H9 (cell line): ENCODE data around the gene SLC7A5. TPM values are rescaled to one million over a fixed set of nuclear protein-coding genes. Genes with fewer than 3 reads are reported as not detected.
"Not testable (repeated sequence)": the region's sequence is repeated elsewhere in the genome, so short reads cannot be mapped to it uniquely, and the experiment has no call there.

Experiments used
- DNase-seq: peaks from one replicate; pipeline ENCODE4 v3.0.0-alpha.2; 2017
- H2AFZ ChIP-seq: one replicate; pipeline ENCODE4 v1.6.1; 2013; ENCODE audit warnings: mild to moderate bottlenecking, low read length, control low read depth, moderate library complexity
- H2AK5ac ChIP-seq: 2 replicates; pipeline ENCODE4 v1.6.1; 2013; ENCODE audit warnings: low read length, control low read depth, mixed read lengths; ENCODE audit not compliant: insufficient read length
- H2BK120ac ChIP-seq: one replicate; pipeline ENCODE4 v1.6.1; 2013; ENCODE audit warnings: low read depth, mild to moderate bottlenecking, low read length, control low read depth, inconsistent platforms; ENCODE audit not compliant: poor library complexity, severe bottlenecking
- H2BK12ac ChIP-seq: 2 replicates; pipeline ENCODE4 v1.6.1; 2013; ENCODE audit warnings: low read length, control low read depth, mixed read lengths, low read depth; ENCODE audit not compliant: insufficient read length
- H2BK15ac ChIP-seq: 2 replicates; pipeline ENCODE4 v1.6.1; 2013; ENCODE audit warnings: low read depth, low read length, control low read depth
- H2BK20ac ChIP-seq: one replicate; pipeline ENCODE4 v1.6.1; 2013; ENCODE audit warnings: low read depth, mild to moderate bottlenecking, low read length, control low read depth, inconsistent platforms; ENCODE audit not compliant: poor library complexity, severe bottlenecking
- H2BK5ac ChIP-seq: 2 replicates; pipeline ENCODE4 v1.6.1; 2013; ENCODE audit warnings: low read length, control low read depth, mixed read lengths; ENCODE audit not compliant: insufficient read length
- H3K14ac ChIP-seq: 2 replicates; pipeline ENCODE4 v1.6.1; 2013; ENCODE audit warnings: low read length, control low read depth; ENCODE audit not compliant: insufficient read depth
- H3K18ac ChIP-seq: 2 replicates; pipeline ENCODE4 v1.6.1; 2013; ENCODE audit warnings: low read depth, mild to moderate bottlenecking, mixed read lengths, low read length, control low read depth; ENCODE audit not compliant: insufficient read length
- H3K23ac ChIP-seq: 2 replicates; pipeline ENCODE4 v1.6.1; 2013; ENCODE audit warnings: low read length, control low read depth, mixed read lengths, low read depth; ENCODE audit not compliant: insufficient read length
- H3K23me2 ChIP-seq: 2 replicates; pipeline ENCODE4 v1.6.1; 2013; ENCODE audit warnings: low read depth, mild to moderate bottlenecking, mixed read lengths, low read length, control low read depth; ENCODE audit not compliant: insufficient read length, poor library complexity, severe bottlenecking
- H3K27ac ChIP-seq: 2 replicates; pipeline ENCODE4 v1.5.1; 2013; ENCODE audit warnings: low read length, control low read depth, mixed read lengths, low read depth; ENCODE audit not compliant: insufficient read length
- H3K27me3 ChIP-seq: 2 replicates; pipeline ENCODE4 v1.6.1; 2013; ENCODE audit warnings: low read length, control low read depth, inconsistent platforms; ENCODE audit not compliant: insufficient read depth
- H3K4ac ChIP-seq: 2 replicates; pipeline ENCODE4 v1.6.1; 2013; ENCODE audit warnings: low read depth, mild to moderate bottlenecking, control low read depth, inconsistent platforms, low read length, moderate library complexity
- H3K4me1 ChIP-seq: 2 replicates; pipeline ENCODE4 v1.6.1; 2013; ENCODE audit warnings: low read length, control low read depth, inconsistent platforms; ENCODE audit not compliant: insufficient read depth
- H3K4me2 ChIP-seq: 2 replicates; pipeline ENCODE4 v1.6.1; 2013; ENCODE audit warnings: low read length, control low read depth, mixed read lengths; ENCODE audit not compliant: insufficient read length, insufficient read depth
- H3K56ac ChIP-seq: 2 replicates; pipeline ENCODE4 v1.6.1; 2013; ENCODE audit warnings: low read depth, mild to moderate bottlenecking, mixed read lengths, low read length, control low read depth; ENCODE audit not compliant: insufficient read length
- H3K79me1 ChIP-seq: 2 replicates; pipeline ENCODE4 v1.6.1; 2013; ENCODE audit warnings: low read depth, mild to moderate bottlenecking, moderate library complexity, low read length, control low read depth, inconsistent platforms; ENCODE audit not compliant: insufficient read depth, poor library complexity, severe bottlenecking
- H3K79me2 ChIP-seq: 2 replicates; pipeline ENCODE4 v1.6.1; 2013; ENCODE audit warnings: low read length, control low read depth, inconsistent platforms; ENCODE audit not compliant: insufficient read depth
- H3K9ac ChIP-seq: 2 replicates; pipeline ENCODE4 v1.6.1; 2013; ENCODE audit warnings: low read length, control low read depth, mixed read lengths; ENCODE audit not compliant: insufficient read length; ENCODE audit errors: extremely low read depth
- H3K9me3 ChIP-seq: one replicate; pipeline ENCODE4 v1.6.1; 2013; ENCODE audit warnings: low read depth, low read length, inconsistent platforms; ENCODE audit not compliant: control insufficient read depth
- H3T11ph ChIP-seq: one replicate; pipeline ENCODE4 v1.6.1; 2013; ENCODE audit warnings: mild to moderate bottlenecking, low read length, control low read depth, inconsistent platforms
- H4K20me1 ChIP-seq: one replicate; pipeline ENCODE4 v1.6.1; 2013; ENCODE audit not compliant: control insufficient read depth, insufficient read length, insufficient read depth
- H4K5ac ChIP-seq: 2 replicates; pipeline ENCODE4 v1.6.1; 2013; ENCODE audit warnings: low read depth, mild to moderate bottlenecking, mixed read lengths, low read length, control low read depth; ENCODE audit not compliant: insufficient read length
- H4K8ac ChIP-seq: replicated peaks from 2 replicates; pipeline ENCODE4 v1.6.1; 2013; ENCODE audit warnings: low read length, control low read depth, mixed read lengths, low read depth; ENCODE audit not compliant: insufficient read length
- H4K91ac ChIP-seq: 2 replicates; pipeline ENCODE4 v1.6.1; 2013; ENCODE audit warnings: low read depth, mild to moderate bottlenecking, moderate library complexity, mixed read lengths, low read length, control low read depth; ENCODE audit not compliant: insufficient read length
- H3K27ac Mint-ChIP-seq, 3 experiments: 2 replicates in 2 of 3; 3 replicates in 1 of 3; pipeline ENCODE4 v1.8.0; 2020 to 2021; ENCODE audit warnings: mixed read lengths in 3 of 3, mild to moderate bottlenecking in 1 of 3, moderate library complexity in 1 of 3
- H3K27me3 Mint-ChIP-seq: 2 replicates; pipeline ENCODE4 v1.8.0; 2021; ENCODE audit warnings: low read depth, mild to moderate bottlenecking, moderate library complexity, mixed read lengths
- H3K36me3 Mint-ChIP-seq, 3 experiments: 2 replicates in 2 of 3; 3 replicates in 1 of 3; pipeline ENCODE4 v1.8.0; 2020 to 2021; ENCODE audit warnings: low read depth in 3 of 3, mixed read lengths in 3 of 3; ENCODE audit not compliant: insufficient read depth in 1 of 3
- H3K4me1 Mint-ChIP-seq, 2 experiments: 2 replicates each; pipeline ENCODE4 v1.8.0; 2020; ENCODE audit warnings: mixed read lengths in 2 of 2
- H3K4me3 Mint-ChIP-seq, 2 experiments: 2 replicates in 1 of 2; 3 replicates in 1 of 2; pipeline ENCODE4 v1.8.0; 2020 to 2021; ENCODE audit warnings: mild to moderate bottlenecking in 2 of 2, mixed read lengths in 2 of 2, moderate library complexity in 1 of 2
- H3K9me3 Mint-ChIP-seq, 2 experiments: 2 replicates in 1 of 2; 3 replicates in 1 of 2; pipeline ENCODE4 v1.8.0; 2020; ENCODE audit warnings: mild to moderate bottlenecking in 2 of 2, mixed read lengths in 2 of 2, moderate library complexity in 1 of 2
- CTCF ChIP-seq: fragments of 200-600 bp; sonication (generic); conservative IDR thresholded peaks from 3 replicates; pipeline ENCODE4 v1.8.0; 2021; ENCODE audit warnings: antibody characterized with exemption, mild to moderate bottlenecking
- WGBS: extraction: QIAGEN DNeasy Blood & Tissue Kit; methylation state at CpG from one replicate; pipeline ENCODE4 v1.1.7; 2013; ENCODE audit warnings: missing lambda C conversion rate, low lambda C conversion rate, mixed read lengths; ENCODE audit not compliant: insufficient read length; ENCODE audit errors: extremely low coverage; 5-methylcytosine and 5-hydroxymethylcytosine counted together
- total RNA-seq: library from RNA; stranded (reverse); gene quantifications from 2 replicates; pipeline ENCODE4 v1.2.1, GENCODE V29; 2021

Gene SLC7A5
- total RNA-seq, 1 experiment from 2014 or later: 217 TPM

DNA sequence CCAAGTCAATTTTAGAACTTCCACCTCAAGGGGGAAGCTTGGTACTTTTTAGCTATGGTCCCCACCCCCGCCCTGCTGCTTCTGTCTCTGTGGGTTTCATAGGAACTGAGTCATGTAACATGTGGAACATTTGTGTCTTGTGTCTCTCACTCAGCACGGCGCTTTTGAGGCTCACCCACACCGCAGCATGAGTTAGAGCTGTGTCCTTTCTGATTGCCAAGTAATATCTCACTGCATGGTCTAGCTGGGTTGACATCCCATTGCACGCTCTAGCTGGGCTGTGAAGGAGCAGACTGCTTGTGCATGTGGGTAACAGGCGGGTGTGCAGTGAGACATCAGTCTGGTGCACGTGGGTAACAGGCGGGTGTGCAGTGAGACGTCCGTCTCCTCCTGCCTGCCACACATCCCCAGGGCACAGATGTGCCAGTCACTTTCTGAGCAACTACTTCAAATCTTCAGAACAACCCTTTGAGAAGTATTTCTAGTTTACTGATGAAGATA lies 26.4 kb upstream of the SLC7A5 start:
- Histone ChIP-seq H3K9ac (no peak overlapping the region), H3K27ac (no peak overlapping the region), H3K4me2 (no peak overlapping the region)

GRCh38 chr16:87894005-87894404 lies 24.7 kb upstream of the SLC7A5 start:
- H3K79me1 ChIP-seq, H3K27me3 ChIP-seq, H4K5ac ChIP-seq, H3K56ac ChIP-seq, H2BK12ac ChIP-seq, H3K9me3 Mint-ChIP-seq, DNase-seq, H3K4ac ChIP-seq, H2BK20ac ChIP-seq, H4K91ac ChIP-seq, H3K27ac Mint-ChIP-seq, H3K23ac ChIP-seq, H3T11ph ChIP-seq, H2BK15ac ChIP-seq, H3K27me3 Mint-ChIP-seq, H4K20me1 ChIP-seq, H3K79me2 ChIP-seq, H3K4me1 Mint-ChIP-seq, H3K36me3 Mint-ChIP-seq, H2AK5ac ChIP-seq, H2AFZ ChIP-seq, H3K4me1 ChIP-seq, H2BK5ac ChIP-seq, H3K14ac ChIP-seq, H3K4me2 ChIP-seq, H4K8ac ChIP-seq, H3K27ac ChIP-seq, H3K23me2 ChIP-seq, H3K9ac ChIP-seq, H3K4me3 Mint-ChIP-seq, H3K9me3 ChIP-seq, H3K18ac ChIP-seq, H2BK120ac ChIP-seq: not testable (repeated sequence)
- no CpG with 5 or more reads among the region's 4 CpGs for WGBS

More for the DNA sequence above, 26.4 kb upstream of the SLC7A5 start:
- no CpG with 5 or more reads among the region's 10 CpGs for WGBS
- Mint-ChIP-seq H3K27ac (no peak overlapping the region), H3K4me3 (no peak overlapping the region), H3K4me1 (peaks cover 0 to 3% of the 10 kb centered on the region in 2 experiments; a peak in 3 of 4 replicates), H3K36me3 (no peaks in the 10 kb centered on the region; a peak in 1 of 7 replicates), H3K27me3 (peaks cover 8% of the 10 kb centered on the region), H3K9me3 (no peaks in the 10 kb centered on the region)
- Histone ChIP-seq H3K9me3 (no peaks in the 10 kb centered on the region), H2BK12ac (no peak overlapping the region), H3K4me1 (no peaks in the 10 kb centered on the region), H3K18ac (no peak overlapping the region), H2BK20ac (no peak overlapping the region), H3K79me1 (no peaks in the 10 kb centered on the region), H4K91ac (no peak overlapping the region), H2BK120ac (no peak overlapping the region), H2BK15ac (no peak overlapping the region), H3K4ac (no peak overlapping the region), H3K56ac (no peak overlapping the region), H4K20me1 (no peaks in the 10 kb centered on the region), H3K27me3 (no peaks in the 10 kb centered on the region), H3K23me2 (no peaks in the 10 kb centered on the region), H4K8ac (no peak overlapping the region), H2AFZ (no peak overlapping the region), H2BK5ac (no peak overlapping the region), H3K23ac (no peak overlapping the region), H3T11ph (no peak overlapping the region), H3K79me2 (no peaks in the 10 kb centered on the region), H4K5ac (no peak overlapping the region), H2AK5ac (no peak overlapping the region), H3K14ac (no peak overlapping the region)
- no peak for TF ChIP-seq CTCF
- DNase-seq: no peak
